Glutamatergic neuron (in vitro differentiated cells): ENCODE results near the gene PCDHGC3. TPM values are rescaled to one million over a fixed set of nuclear protein-coding genes. Genes with fewer than 3 reads are reported as not detected.
A peak's percentile ranks its signal among the peaks of the same experiment; 100 is the strongest.

Experiments used
- DNase-seq: peaks from one replicate; pipeline ENCODE4 v3.0.0; 2022
- H3K27ac Mint-ChIP-seq: one replicate; pipeline ENCODE4 v1.8.0; 2020; ENCODE audit warnings: mild to moderate bottlenecking, mixed read lengths, inconsistent platforms; ENCODE audit not compliant: unreplicated experiment
- H3K27me3 Mint-ChIP-seq: one replicate; pipeline ENCODE4 v1.8.0; 2020; ENCODE audit warnings: mild to moderate bottlenecking, moderate library complexity, mixed read lengths, inconsistent platforms; ENCODE audit not compliant: unreplicated experiment
- H3K36me3 Mint-ChIP-seq: one replicate; pipeline ENCODE4 v1.8.0; 2020; ENCODE audit warnings: mild to moderate bottlenecking, mixed read lengths, inconsistent platforms; ENCODE audit not compliant: unreplicated experiment
- H3K4me1 Mint-ChIP-seq: one replicate; pipeline ENCODE4 v1.8.0; 2020; ENCODE audit warnings: mild to moderate bottlenecking, low read depth, mixed read lengths, inconsistent platforms; ENCODE audit not compliant: unreplicated experiment
- H3K4me3 Mint-ChIP-seq: one replicate; pipeline ENCODE4 v1.8.0; 2020; ENCODE audit warnings: mild to moderate bottlenecking, mixed read lengths, inconsistent platforms; ENCODE audit not compliant: unreplicated experiment
- H3K9me3 Mint-ChIP-seq: one replicate; pipeline ENCODE4 v1.8.0; 2020; ENCODE audit warnings: mild to moderate bottlenecking, moderate library complexity, mixed read lengths, inconsistent platforms; ENCODE audit not compliant: unreplicated experiment
- total RNA-seq: library from RNA; stranded (reverse); fragmentation: NEBNext Ultra II Directional; extraction: Animal tissue kit (Norgen Biotek cat#: 25700); gene quantifications from one replicate; pipeline ENCODE4 v1.2.1, GENCODE V29; 2021; ENCODE audit not compliant: unreplicated experiment
- TF ChIP-seq, protein P1 (sequence below): fragments of 200-600 bp; sonication (generic); IDR thresholded peaks from one replicate; pipeline ENCODE4 v1.5.0; 2021; ENCODE audit not compliant: partially characterized antibody, unreplicated experiment

The PCDHGC3 gene
- total RNA-seq, 1 donor from 2014 or later: 40.1 TPM

- Mint-ChIP-seq H3K27me3 (peaks cover 10% of the 10 kb centered on the region), H3K9me3 (peaks cover 12% of the 10 kb centered on the region), H3K4me3 (no peak overlapping the region), H3K4me1 (peaks cover 28% of the 10 kb centered on the region), H3K36me3 (no peaks in the 10 kb centered on the region), H3K27ac (no peak overlapping the region)
- no peak for DNase-seq
- TF ChIP-seq, protein P1, sequence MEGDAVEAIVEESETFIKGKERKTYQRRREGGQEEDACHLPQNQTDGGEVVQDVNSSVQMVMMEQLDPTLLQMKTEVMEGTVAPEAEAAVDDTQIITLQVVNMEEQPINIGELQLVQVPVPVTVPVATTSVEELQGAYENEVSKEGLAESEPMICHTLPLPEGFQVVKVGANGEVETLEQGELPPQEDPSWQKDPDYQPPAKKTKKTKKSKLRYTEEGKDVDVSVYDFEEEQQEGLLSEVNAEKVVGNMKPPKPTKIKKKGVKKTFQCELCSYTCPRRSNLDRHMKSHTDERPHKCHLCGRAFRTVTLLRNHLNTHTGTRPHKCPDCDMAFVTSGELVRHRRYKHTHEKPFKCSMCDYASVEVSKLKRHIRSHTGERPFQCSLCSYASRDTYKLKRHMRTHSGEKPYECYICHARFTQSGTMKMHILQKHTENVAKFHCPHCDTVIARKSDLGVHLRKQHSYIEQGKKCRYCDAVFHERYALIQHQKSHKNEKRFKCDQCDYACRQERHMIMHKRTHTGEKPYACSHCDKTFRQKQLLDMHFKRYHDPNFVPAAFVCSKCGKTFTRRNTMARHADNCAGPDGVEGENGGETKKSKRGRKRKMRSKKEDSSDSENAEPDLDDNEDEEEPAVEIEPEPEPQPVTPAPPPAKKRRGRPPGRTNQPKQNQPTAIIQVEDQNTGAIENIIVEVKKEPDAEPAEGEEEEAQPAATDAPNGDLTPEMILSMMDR: no peak
Measured at GRCh38 chr5:141503681-141504080, 27.9 kb downstream of the PCDHGC3 start.

DNA sequence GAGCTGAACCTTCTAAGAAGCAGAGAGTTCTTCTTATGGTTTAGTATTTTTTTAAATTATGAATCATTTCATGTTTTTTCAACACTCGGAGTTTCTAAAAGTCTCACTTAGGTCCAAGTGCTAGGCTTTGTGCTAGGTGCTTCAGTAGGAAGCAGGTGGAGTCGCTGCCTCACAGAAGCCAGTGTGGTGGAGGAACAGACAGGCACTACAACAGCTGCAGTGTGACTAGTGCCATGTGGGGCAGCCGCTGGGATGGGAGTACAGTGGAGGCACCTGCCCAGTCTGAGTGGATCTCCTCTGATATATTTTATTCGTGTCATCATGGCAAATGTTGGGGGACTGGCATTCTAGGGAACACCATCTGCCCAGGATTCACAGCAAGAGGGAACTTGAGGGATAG lies 28.4 kb downstream of the PCDHGC3 start:
- Mint-ChIP-seq H3K36me3 (no peaks in the 10 kb centered on the region), H3K9me3 (peaks cover 12% of the 10 kb centered on the region), H3K4me1 (peaks cover 30% of the 10 kb centered on the region), H3K27ac (peak overlapping the region; percentile 68), H3K4me3 (no peak overlapping the region), H3K27me3 (peaks cover 10% of the 10 kb centered on the region)
- no peak for DNase-seq
- TF ChIP-seq, protein P1: no peak

DNA sequence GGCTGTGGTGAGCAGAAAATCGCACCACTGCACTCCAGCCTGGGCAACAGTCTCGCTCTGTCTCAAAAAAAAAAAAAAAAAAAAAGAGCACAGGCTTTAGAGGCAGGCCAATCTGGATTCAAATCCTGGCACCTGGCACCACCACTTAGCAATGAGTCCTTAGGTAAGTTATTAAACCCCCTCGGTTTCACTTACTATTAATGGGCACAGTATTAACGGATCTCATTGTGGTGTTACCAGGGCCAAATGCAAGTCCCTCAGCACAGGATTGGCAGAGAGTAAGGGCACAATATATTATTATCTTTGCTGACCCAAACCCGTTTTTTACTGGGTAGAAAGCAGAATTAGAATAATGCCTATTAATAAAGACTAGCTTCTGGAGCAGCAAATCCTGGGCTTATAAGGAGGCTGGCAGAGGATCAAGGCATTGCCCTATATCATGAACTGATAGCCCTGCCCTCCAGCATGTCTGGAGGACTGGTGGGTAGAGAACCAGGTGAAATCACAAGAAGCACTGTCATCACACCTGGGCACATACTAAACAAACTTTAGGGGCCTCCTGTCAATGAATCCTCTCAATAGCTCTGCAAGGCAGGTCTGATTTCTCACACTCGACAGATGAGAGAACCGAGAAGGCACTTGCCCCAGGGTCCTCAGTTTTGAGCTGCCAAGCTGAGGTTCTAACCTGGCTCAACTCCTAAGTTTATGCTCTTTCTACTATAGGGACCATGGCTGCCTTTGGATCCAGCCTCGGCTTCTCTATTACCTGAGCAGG lies 30.8 kb downstream of the PCDHGC3 start:
- Mint-ChIP-seq H3K4me1 (peaks cover 33% of the 10 kb centered on the region), H3K36me3 (peaks cover 3% of the 10 kb centered on the region), H3K9me3 (peaks cover 22% of the 10 kb centered on the region), H3K27ac (no peak overlapping the region), H3K4me3 (no peak overlapping the region), H3K27me3 (peaks cover 12% of the 10 kb centered on the region)
- no peak for DNase-seq
- TF ChIP-seq, protein P1: no peak

GRCh38 chr5:141507387-141508091 lies 31.8 kb downstream of the PCDHGC3 start:
- peak overlapping the region; percentile 75 for H3K27ac Mint-ChIP-seq
- DNase-seq: no peak
- H3K27me3 Mint-ChIP-seq: peaks cover 15% of the 10 kb centered on the region

More at GRCh38 chr5:141507387-141508091, 31.8 kb downstream of the PCDHGC3 start:
- Mint-ChIP-seq H3K4me3 (peak overlapping the region; percentile 78), H3K36me3 (peaks cover 6% of the 10 kb centered on the region), H3K4me1 (peaks cover 31% of the 10 kb centered on the region), H3K9me3 (peaks cover 19% of the 10 kb centered on the region)
- TF ChIP-seq, protein P1: no peak
